GM12878 (cell line): ENCODE measurements around the gene DNAH3.

Experiments used
- IKZF1 ChIP-seq: fragments of 450-650 bp; conservative IDR thresholded peaks from 2 replicates; pipeline ENCODE4 v1.6.1; 2017; ENCODE audit warnings: antibody characterized with exemption, mild to moderate bottlenecking
- TF ChIP-seq, protein P1 (sequence below), 3 experiments: IDR thresholded peaks in 2 of 3; conservative IDR thresholded peaks in 1 of 3; 2 replicates each; pipeline ENCODE4 v1.5.1; 2011; ENCODE audit warnings: low read depth in 3 of 3, low read length in 3 of 3, mild to moderate bottlenecking in 3 of 3, control low read depth in 2 of 3, moderate library complexity in 2 of 3, inconsistent platforms in 1 of 3, mixed read lengths in 1 of 3; ENCODE audit not compliant: control insufficient read depth in 2 of 3, insufficient read depth in 1 of 3; ENCODE audit errors: extremely low read depth in 1 of 3

GRCh38 chr16:20887207-20887606, 263.4 kb downstream of the DNAH3 start:
- no peak for TF ChIP-seq IKZF1
- TF ChIP-seq, protein P1, sequence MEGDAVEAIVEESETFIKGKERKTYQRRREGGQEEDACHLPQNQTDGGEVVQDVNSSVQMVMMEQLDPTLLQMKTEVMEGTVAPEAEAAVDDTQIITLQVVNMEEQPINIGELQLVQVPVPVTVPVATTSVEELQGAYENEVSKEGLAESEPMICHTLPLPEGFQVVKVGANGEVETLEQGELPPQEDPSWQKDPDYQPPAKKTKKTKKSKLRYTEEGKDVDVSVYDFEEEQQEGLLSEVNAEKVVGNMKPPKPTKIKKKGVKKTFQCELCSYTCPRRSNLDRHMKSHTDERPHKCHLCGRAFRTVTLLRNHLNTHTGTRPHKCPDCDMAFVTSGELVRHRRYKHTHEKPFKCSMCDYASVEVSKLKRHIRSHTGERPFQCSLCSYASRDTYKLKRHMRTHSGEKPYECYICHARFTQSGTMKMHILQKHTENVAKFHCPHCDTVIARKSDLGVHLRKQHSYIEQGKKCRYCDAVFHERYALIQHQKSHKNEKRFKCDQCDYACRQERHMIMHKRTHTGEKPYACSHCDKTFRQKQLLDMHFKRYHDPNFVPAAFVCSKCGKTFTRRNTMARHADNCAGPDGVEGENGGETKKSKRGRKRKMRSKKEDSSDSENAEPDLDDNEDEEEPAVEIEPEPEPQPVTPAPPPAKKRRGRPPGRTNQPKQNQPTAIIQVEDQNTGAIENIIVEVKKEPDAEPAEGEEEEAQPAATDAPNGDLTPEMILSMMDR (IDR thresholded peaks at IDR 0.05 in 2 of 3, conservative IDR thresholded peaks at IDR 0.05 in 1 of 3; ENCODE audit: control insufficient read depth in 2 of 3, extremely low read depth in 1 of 3, insufficient read depth in 1 of 3, low read depth in 3 of 3, low read length in 3 of 3): no peak
